Fibroblast of lung (primary cell): ENCODE measurements around the gene FAM83D.

Experiments used
- EZH2 ChIP-seq: IDR thresholded peaks from 2 replicates; pipeline ENCODE4 v1.5.1; 2012; ENCODE audit warnings: low read length, control low read depth, mild to moderate bottlenecking; ENCODE audit errors: missing control alignments
- TF ChIP-seq, protein P1 (sequence below), 2 donors: IDR thresholded peaks in 1 of 2; conservative IDR thresholded peaks in 1 of 2; 1 replicate in 1 of 2; 2 replicates in 1 of 2; pipeline ENCODE4 v1.5.1; 2011 to 2012; ENCODE audit warnings: low read length in 2 of 2, control low read depth in 1 of 2, inconsistent platforms in 1 of 2, low read depth in 1 of 2, mild to moderate bottlenecking in 1 of 2

DNA sequence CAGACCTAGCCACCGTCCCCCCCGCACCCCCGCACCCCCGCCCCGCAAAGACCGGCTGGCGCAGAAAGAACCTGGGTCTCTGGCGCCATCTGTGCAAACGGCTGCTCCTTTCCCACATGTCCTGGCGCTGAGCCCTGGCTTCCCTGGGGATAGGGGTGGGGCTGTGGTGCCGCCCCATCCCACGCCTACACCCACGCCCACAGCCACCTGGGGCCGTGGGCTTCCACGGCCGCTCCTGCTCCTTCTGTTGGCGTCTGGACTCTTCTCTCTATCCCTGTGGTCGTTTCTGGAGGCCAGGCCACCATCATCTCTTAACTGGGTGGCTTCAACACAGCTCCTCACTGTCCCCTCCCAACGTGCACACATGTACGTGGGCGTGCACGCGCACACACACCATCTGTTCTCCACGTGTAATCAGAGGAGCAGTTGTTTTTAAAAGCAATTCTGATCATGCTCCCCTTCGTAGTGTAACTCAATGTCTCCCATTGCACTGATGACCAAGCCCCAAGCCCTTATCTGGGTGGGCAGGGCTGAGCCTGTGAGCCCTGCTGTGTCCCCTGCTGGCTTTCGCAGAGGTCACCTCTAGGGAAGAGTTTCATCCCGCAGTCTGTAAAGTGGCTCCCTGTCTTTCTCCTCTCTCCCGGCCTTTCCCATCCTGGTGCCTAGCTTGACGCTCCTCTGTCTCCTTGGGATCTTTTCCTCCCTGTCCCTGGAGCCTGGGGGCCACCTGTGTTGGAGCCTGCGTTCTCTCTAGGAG lies 31.9 kb upstream of the FAM83D start:
- TF ChIP-seq, protein P1, sequence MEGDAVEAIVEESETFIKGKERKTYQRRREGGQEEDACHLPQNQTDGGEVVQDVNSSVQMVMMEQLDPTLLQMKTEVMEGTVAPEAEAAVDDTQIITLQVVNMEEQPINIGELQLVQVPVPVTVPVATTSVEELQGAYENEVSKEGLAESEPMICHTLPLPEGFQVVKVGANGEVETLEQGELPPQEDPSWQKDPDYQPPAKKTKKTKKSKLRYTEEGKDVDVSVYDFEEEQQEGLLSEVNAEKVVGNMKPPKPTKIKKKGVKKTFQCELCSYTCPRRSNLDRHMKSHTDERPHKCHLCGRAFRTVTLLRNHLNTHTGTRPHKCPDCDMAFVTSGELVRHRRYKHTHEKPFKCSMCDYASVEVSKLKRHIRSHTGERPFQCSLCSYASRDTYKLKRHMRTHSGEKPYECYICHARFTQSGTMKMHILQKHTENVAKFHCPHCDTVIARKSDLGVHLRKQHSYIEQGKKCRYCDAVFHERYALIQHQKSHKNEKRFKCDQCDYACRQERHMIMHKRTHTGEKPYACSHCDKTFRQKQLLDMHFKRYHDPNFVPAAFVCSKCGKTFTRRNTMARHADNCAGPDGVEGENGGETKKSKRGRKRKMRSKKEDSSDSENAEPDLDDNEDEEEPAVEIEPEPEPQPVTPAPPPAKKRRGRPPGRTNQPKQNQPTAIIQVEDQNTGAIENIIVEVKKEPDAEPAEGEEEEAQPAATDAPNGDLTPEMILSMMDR (conservative IDR thresholded peaks at IDR 0.05 in 1 of 2, IDR thresholded peaks at IDR 0.05 in 1 of 2; ENCODE audit: low read depth in 1 of 2, low read length in 2 of 2): no peak
- TF ChIP-seq EZH2: no peak
